Breast epithelium (tissue), 3 donors: ENCODE data around the gene STMP1.

Experiments
- CTCF ChIP-seq, 3 donors: fragments of 450-650 bp; IDR thresholded peaks; one replicate each; pipeline ENCODE4 v1.5.1; 2016 to 2017; ENCODE audit warnings: antibody characterized with exemption in 3 of 3, mild to moderate bottlenecking in 3 of 3, moderate library complexity in 3 of 3
- POLR2A ChIP-seq: fragments of 450-650 bp; IDR thresholded peaks from one replicate; pipeline ENCODE4 v1.6.1; 2016; ENCODE audit warnings: antibody characterized with exemption, mild to moderate bottlenecking, moderate library complexity

GRCh38 chr7:135723411-135723810 lies 61.1 kb downstream of the STMP1 start:
- TF ChIP-seq CTCF (IDR thresholded peaks at IDR 0.05) (no peak), POLR2A (no peak)
